Measurements from ENCODE around the gene PODN.

DNA sequence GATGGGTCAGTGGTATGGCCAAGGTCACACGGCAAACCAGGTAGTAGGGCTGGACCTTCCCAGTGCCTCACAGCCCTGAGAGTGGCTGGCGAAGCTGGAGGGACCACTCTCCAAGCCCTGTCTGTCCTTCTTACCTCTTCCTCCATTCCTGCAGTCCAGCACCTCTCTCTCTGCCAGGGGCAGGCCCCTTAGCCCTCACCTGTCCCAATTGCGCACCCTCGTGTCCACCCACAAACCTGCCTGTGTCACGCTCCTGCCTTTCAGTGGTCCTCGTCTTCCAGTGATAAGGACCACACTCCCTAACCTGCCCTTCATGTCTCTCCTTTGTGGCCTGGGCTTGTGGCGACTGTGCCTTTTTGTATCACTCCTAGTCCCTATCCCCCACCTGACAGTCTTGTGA, 3.4 kb downstream of the PODN start:
- TF ChIP-seq, protein P1, sequence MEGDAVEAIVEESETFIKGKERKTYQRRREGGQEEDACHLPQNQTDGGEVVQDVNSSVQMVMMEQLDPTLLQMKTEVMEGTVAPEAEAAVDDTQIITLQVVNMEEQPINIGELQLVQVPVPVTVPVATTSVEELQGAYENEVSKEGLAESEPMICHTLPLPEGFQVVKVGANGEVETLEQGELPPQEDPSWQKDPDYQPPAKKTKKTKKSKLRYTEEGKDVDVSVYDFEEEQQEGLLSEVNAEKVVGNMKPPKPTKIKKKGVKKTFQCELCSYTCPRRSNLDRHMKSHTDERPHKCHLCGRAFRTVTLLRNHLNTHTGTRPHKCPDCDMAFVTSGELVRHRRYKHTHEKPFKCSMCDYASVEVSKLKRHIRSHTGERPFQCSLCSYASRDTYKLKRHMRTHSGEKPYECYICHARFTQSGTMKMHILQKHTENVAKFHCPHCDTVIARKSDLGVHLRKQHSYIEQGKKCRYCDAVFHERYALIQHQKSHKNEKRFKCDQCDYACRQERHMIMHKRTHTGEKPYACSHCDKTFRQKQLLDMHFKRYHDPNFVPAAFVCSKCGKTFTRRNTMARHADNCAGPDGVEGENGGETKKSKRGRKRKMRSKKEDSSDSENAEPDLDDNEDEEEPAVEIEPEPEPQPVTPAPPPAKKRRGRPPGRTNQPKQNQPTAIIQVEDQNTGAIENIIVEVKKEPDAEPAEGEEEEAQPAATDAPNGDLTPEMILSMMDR (conservative IDR thresholded peaks at IDR 0.05; ENCODE audit: low read depth, low read length), result no peak
- TF ChIP-seq EZH2 (IDR thresholded peaks at IDR 0.05; ENCODE audit: borderline replicate concordance, low read depth, low read length, poor library complexity, severe bottlenecking), result no peak

Measured in A673 (cell line).